Right lobe of liver (tissue), 4 donors: ENCODE measurements around the gene HECW1.

Experiments used
- CTCF ChIP-seq, 4 donors: fragments of 200-600 bp in 3 of 4; fragments of 450-650 bp in 1 of 4; IDR thresholded peaks; one replicate each; pipeline versions ENCODE4 v1.5.1 to v1.8.0; 2016 to 2022; ENCODE audit warnings: antibody characterized with exemption in 4 of 4, mild to moderate bottlenecking in 2 of 4
- POLR2A ChIP-seq: fragments of 450-650 bp; IDR thresholded peaks from one replicate; pipeline ENCODE4 v1.6.1; 2017; ENCODE audit warnings: antibody characterized with exemption, mild to moderate bottlenecking
- donor health status: DM: no; HTN: no; CAD: no.
- donor health status: DM: no; HTN: no; CAD: no.
- donor health status: DM: no; HTN: yes; CAD: no.

DNA sequence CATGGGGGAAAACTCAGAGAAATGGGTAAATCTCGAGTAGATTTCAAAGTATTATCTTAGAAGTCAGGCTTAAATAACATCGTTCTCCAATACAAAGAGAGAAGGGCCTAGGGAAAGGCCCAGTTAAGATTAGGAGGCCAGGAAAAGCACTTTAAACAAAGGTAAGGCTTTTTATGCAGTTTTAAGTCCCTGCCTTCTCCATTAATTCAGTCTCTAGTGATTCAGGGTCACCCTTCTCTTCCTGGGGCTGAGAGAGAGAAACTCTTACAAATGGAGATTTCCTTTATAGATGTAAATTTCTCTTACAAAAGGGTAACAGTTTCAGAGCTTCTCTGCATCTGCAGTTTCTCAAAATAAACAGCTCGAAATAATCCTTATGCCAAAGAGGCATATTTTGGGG lies 179.3 kb downstream of the HECW1 start:
- TF ChIP-seq CTCF (IDR thresholded peaks at IDR 0.05) (no peak), POLR2A (no peak)
